ENCODE data around the gene POTEF. TPM values are rescaled to one million over a fixed set of nuclear protein-coding genes. Genes with fewer than 3 reads are reported as not detected.
"Not testable (repeated sequence)": the region's sequence is repeated elsewhere in the genome, so short reads cannot be mapped to it uniquely, and the experiment has no call there.

POTEF gene
- total RNA-seq, 1 donor from 2014 or later: 8.4 TPM

- not testable (repeated sequence) for H3K36me3 Mint-ChIP-seq (ENCODE audit: low read depth); H3K9me3 Mint-ChIP-seq (ENCODE audit: low read depth); H3K4me3 Mint-ChIP-seq (ENCODE audit: unreplicated experiment); H3K4me1 Mint-ChIP-seq (ENCODE audit: low read depth); H3K27ac Mint-ChIP-seq (ENCODE audit: unreplicated experiment); H3K27me3 Mint-ChIP-seq (ENCODE audit: low read depth)
- DNase-seq (ENCODE audit: low spot score): peak; percentile 77
Measured at GRCh38 chr2:130138841-130139251, 9.8 kb upstream of the POTEF start.

GRCh38 chr2:130138326-130138725 lies 9.3 kb upstream of the POTEF start:
- not testable (repeated sequence) for H3K4me3 Mint-ChIP-seq (ENCODE audit: unreplicated experiment); H3K36me3 Mint-ChIP-seq (ENCODE audit: low read depth); H3K9me3 Mint-ChIP-seq (ENCODE audit: low read depth); H3K27ac Mint-ChIP-seq (ENCODE audit: unreplicated experiment); H3K4me1 Mint-ChIP-seq (ENCODE audit: low read depth); H3K27me3 Mint-ChIP-seq (ENCODE audit: low read depth)
- DNase-seq (ENCODE audit: low spot score): peak; percentile 63

GRCh38 chr2:130137118-130137517 lies 8.1 kb upstream of the POTEF start:
- DNase-seq (ENCODE audit: low spot score): peak; percentile 82
- not testable (repeated sequence) for H3K27ac Mint-ChIP-seq (ENCODE audit: unreplicated experiment); H3K4me1 Mint-ChIP-seq (ENCODE audit: low read depth); H3K4me3 Mint-ChIP-seq (ENCODE audit: unreplicated experiment); H3K27me3 Mint-ChIP-seq (ENCODE audit: low read depth); H3K9me3 Mint-ChIP-seq (ENCODE audit: low read depth); H3K36me3 Mint-ChIP-seq (ENCODE audit: low read depth)

GRCh38 chr2:130136546-130136945 lies 7.5 kb upstream of the POTEF start:
- not testable (repeated sequence) for H3K27ac Mint-ChIP-seq (ENCODE audit: unreplicated experiment); H3K36me3 Mint-ChIP-seq (ENCODE audit: low read depth); DNase-seq (ENCODE audit: low spot score); H3K27me3 Mint-ChIP-seq (ENCODE audit: low read depth); H3K9me3 Mint-ChIP-seq (ENCODE audit: low read depth); H3K4me3 Mint-ChIP-seq (ENCODE audit: unreplicated experiment)
- peaks cover 13% of the 10 kb centered on the region for H3K4me1 Mint-ChIP-seq (ENCODE audit: low read depth)

- TF ChIP-seq CTCF (IDR thresholded peaks at IDR 0.05): no peak
- peak; percentile 78 for DNase-seq (ENCODE audit: low spot score)
Measured at GRCh38 chr2:130135692-130136541, 6.9 kb upstream of the POTEF start.

GRCh38 chr2:130128464-130128863 lies 558 bp downstream of the POTEF start:
- not testable (repeated sequence) for H3K36me3 Mint-ChIP-seq (ENCODE audit: low read depth); H3K27ac Mint-ChIP-seq (ENCODE audit: unreplicated experiment)
- H3K4me3 Mint-ChIP-seq (ENCODE audit: unreplicated experiment): peak overlapping the region; percentile 92

More at GRCh38 chr2:130135692-130136541, 6.9 kb upstream of the POTEF start:
- H3K4me3 Mint-ChIP-seq (ENCODE audit: unreplicated experiment): no peak overlapping the region
- no peaks in the 10 kb centered on the region for H3K36me3 Mint-ChIP-seq (ENCODE audit: low read depth)
- no peaks in the 10 kb centered on the region for H3K9me3 Mint-ChIP-seq (ENCODE audit: low read depth)
- peaks cover 8% of the 10 kb centered on the region for H3K27me3 Mint-ChIP-seq (ENCODE audit: low read depth)
- H3K4me1 Mint-ChIP-seq (ENCODE audit: low read depth): peaks cover 13% of the 10 kb centered on the region
- H3K27ac Mint-ChIP-seq (ENCODE audit: unreplicated experiment): no peak overlapping the region

GRCh38 chr2:130127726-130128125 lies 1.3 kb downstream of the POTEF start:
- not testable (repeated sequence) for H3K27ac Mint-ChIP-seq (ENCODE audit: unreplicated experiment); H3K27me3 Mint-ChIP-seq (ENCODE audit: low read depth); H3K9me3 Mint-ChIP-seq (ENCODE audit: low read depth); H3K36me3 Mint-ChIP-seq (ENCODE audit: low read depth); DNase-seq (ENCODE audit: low spot score)
- Mint-ChIP-seq H3K4me3 (ENCODE audit: unreplicated experiment) (peak overlapping the region; percentile 92), H3K4me1 (ENCODE audit: low read depth) (peaks cover 11% of the 10 kb centered on the region)

More at GRCh38 chr2:130128464-130128863, 558 bp downstream of the POTEF start:
- DNase-seq (ENCODE audit: low spot score): peak; percentile 79
- H3K9me3 Mint-ChIP-seq (ENCODE audit: low read depth); H3K27me3 Mint-ChIP-seq (ENCODE audit: low read depth): not testable (repeated sequence)
- H3K4me1 Mint-ChIP-seq (ENCODE audit: low read depth): peaks cover 13% of the 10 kb centered on the region

GRCh38 chr2:130120924-130121323 lies 8.1 kb downstream of the POTEF start:
- H3K9me3 Mint-ChIP-seq (ENCODE audit: low read depth); H3K4me1 Mint-ChIP-seq (ENCODE audit: low read depth); DNase-seq (ENCODE audit: low spot score); H3K27ac Mint-ChIP-seq (ENCODE audit: unreplicated experiment); H3K36me3 Mint-ChIP-seq (ENCODE audit: low read depth); H3K4me3 Mint-ChIP-seq (ENCODE audit: unreplicated experiment); H3K27me3 Mint-ChIP-seq (ENCODE audit: low read depth): not testable (repeated sequence)

- not testable (repeated sequence) for H3K4me1 Mint-ChIP-seq (ENCODE audit: low read depth); H3K9me3 Mint-ChIP-seq (ENCODE audit: low read depth); H3K36me3 Mint-ChIP-seq (ENCODE audit: low read depth); H3K4me3 Mint-ChIP-seq (ENCODE audit: unreplicated experiment); H3K27me3 Mint-ChIP-seq (ENCODE audit: low read depth); DNase-seq (ENCODE audit: low spot score); H3K27ac Mint-ChIP-seq (ENCODE audit: unreplicated experiment)
Measured at GRCh38 chr2:130102597-130103363, 26.2 kb downstream of the POTEF start.

GRCh38 chr2:130062645-130063044 lies 66.4 kb downstream of the POTEF start:
- not testable (repeated sequence) for H3K4me3 Mint-ChIP-seq (ENCODE audit: unreplicated experiment); DNase-seq (ENCODE audit: low spot score); H3K27me3 Mint-ChIP-seq (ENCODE audit: low read depth); H3K4me1 Mint-ChIP-seq (ENCODE audit: low read depth); H3K36me3 Mint-ChIP-seq (ENCODE audit: low read depth); H3K27ac Mint-ChIP-seq (ENCODE audit: unreplicated experiment); H3K9me3 Mint-ChIP-seq (ENCODE audit: low read depth)

GRCh38 chr2:130059982-130060381 lies 69.0 kb downstream of the POTEF start:
- not testable (repeated sequence) for H3K27ac Mint-ChIP-seq (ENCODE audit: unreplicated experiment); H3K27me3 Mint-ChIP-seq (ENCODE audit: low read depth); DNase-seq (ENCODE audit: low spot score); H3K36me3 Mint-ChIP-seq (ENCODE audit: low read depth); H3K4me1 Mint-ChIP-seq (ENCODE audit: low read depth); H3K9me3 Mint-ChIP-seq (ENCODE audit: low read depth); H3K4me3 Mint-ChIP-seq (ENCODE audit: unreplicated experiment)

- not testable (repeated sequence) for H3K27me3 Mint-ChIP-seq (ENCODE audit: low read depth); H3K4me3 Mint-ChIP-seq (ENCODE audit: unreplicated experiment); DNase-seq (ENCODE audit: low spot score); H3K4me1 Mint-ChIP-seq (ENCODE audit: low read depth); H3K27ac Mint-ChIP-seq (ENCODE audit: unreplicated experiment); H3K9me3 Mint-ChIP-seq (ENCODE audit: low read depth); H3K36me3 Mint-ChIP-seq (ENCODE audit: low read depth)
Measured at GRCh38 chr2:130056336-130056735, 72.7 kb downstream of the POTEF start.

All from chondrocyte (in vitro differentiated cells).